Neural crest cell (in vitro differentiated cells): ENCODE measurements around the gene FAM180B. TPM values are rescaled to one million over a fixed set of nuclear protein-coding genes. Genes with fewer than 3 reads are reported as not detected.

Source experiments
- DNase-seq: peaks from one replicate; pipeline ENCODE4 v3.0.0; 2021; ENCODE audit warnings: low read depth, mixed read lengths, low spot score
- H3K27ac Mint-ChIP-seq: one replicate; pipeline ENCODE4 v1.8.0; 2021; ENCODE audit warnings: mild to moderate bottlenecking, mixed read lengths; ENCODE audit not compliant: unreplicated experiment
- H3K27me3 Mint-ChIP-seq: 2 replicates; pipeline ENCODE4 v1.8.0; 2021; ENCODE audit warnings: low read depth, mild to moderate bottlenecking, mixed read lengths
- H3K36me3 Mint-ChIP-seq: 2 replicates; pipeline ENCODE4 v1.8.0; 2021; ENCODE audit warnings: low read depth, mild to moderate bottlenecking, mixed read lengths
- H3K4me1 Mint-ChIP-seq: 2 replicates; pipeline ENCODE4 v1.8.0; 2021; ENCODE audit warnings: mixed read lengths
- H3K4me3 Mint-ChIP-seq: one replicate; pipeline ENCODE4 v1.8.0; 2021; ENCODE audit warnings: mild to moderate bottlenecking, mixed read lengths
- H3K9me3 Mint-ChIP-seq: 2 replicates; pipeline ENCODE4 v1.8.0; 2021; ENCODE audit warnings: mixed read lengths
- CTCF ChIP-seq: fragments of 200-600 bp; sonication (generic); conservative IDR thresholded peaks from 2 replicates; pipeline ENCODE4 v1.5.0; 2021; ENCODE audit warnings: antibody characterized with exemption, mild to moderate bottlenecking
- total RNA-seq: library from RNA; stranded (reverse); gene quantifications from 2 replicates; pipeline ENCODE4 v1.2.1, GENCODE V29; 2021

The FAM180B gene
- total RNA-seq, 1 donor from 2014 or later, result 0.35 TPM

- Mint-ChIP-seq H3K27ac (peak overlapping the region; percentile 57), H3K4me1 (peaks cover 11% of the 10 kb centered on the region), H3K9me3 (no peaks in the 10 kb centered on the region), H3K4me3 (peak overlapping the region; percentile 73), H3K27me3 (no peaks in the 10 kb centered on the region), H3K36me3 (no peaks in the 10 kb centered on the region)
- no peak for TF ChIP-seq CTCF
- DNase-seq, result no peak
Observed at GRCh38 chr11:47564933-47565339, 21.5 kb upstream of the FAM180B start.

DNA sequence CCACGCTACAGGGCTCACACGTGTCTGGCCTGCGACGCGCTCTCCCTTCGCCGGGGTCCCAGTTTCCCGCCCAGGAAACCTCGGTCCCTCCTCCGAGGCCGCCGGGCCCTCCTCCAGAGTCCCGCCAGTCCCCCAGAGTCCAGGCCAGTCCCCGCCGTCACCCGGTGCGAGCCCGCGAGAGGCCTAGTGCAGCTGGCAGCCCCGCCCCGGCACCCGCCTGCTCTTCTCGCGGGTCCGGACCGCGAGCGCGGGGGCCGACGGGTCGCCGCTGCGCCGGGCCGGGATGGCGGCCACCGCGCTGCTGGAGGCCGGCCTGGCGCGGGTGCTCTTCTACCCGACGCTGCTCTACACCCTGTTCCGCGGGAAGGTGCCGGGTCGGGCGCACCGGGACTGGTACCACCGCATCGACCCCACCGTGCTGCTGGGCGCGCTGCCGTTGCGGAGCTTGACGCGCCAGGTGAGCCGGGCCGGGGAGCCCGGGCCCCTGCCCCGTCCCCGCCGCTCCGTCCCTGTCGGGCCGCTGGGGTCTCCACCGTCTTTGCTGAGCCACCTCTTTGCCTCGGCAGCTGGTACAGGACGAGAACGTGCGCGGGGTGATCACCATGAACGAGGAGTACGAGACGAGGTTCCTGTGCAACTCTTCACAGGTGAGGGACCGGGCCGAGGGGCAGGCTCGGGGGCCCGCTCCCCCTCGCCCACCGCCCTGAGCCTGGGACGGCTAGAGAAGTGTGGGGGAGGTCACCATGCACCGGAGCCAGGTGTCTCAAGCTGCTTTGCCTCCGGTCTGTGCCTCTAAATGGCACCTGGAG lies 20.9 kb upstream of the FAM180B start, which contains the start of gene PTPMT1:
Gene PTPMT1 (plus strand): TSS at position 260 of the 809 bp plus-strand sequence. CDS start 24 bp downstream, at position 284.
- Mint-ChIP-seq H3K36me3 (no peaks in the 10 kb centered on the region), H3K9me3 (no peaks in the 10 kb centered on the region), H3K4me3 (peak within 1 kb of the TSS; percentile 87), H3K27me3 (no peaks in the 10 kb centered on the region), H3K27ac (peak within 1 kb of the TSS; percentile 75), H3K4me1 (peaks cover 11% of the 10 kb centered on the region)
- TF ChIP-seq CTCF, result no peak
- peak; percentile 55 for DNase-seq

GRCh38 chr11:47566149-47566698 lies 20.3 kb upstream of the FAM180B start:
- Mint-ChIP-seq H3K9me3 (no peaks in the 10 kb centered on the region), H3K4me1 (peaks cover 11% of the 10 kb centered on the region), H3K27ac (peak overlapping the region; percentile 12), H3K4me3 (peak overlapping the region; percentile 87), H3K27me3 (no peaks in the 10 kb centered on the region), H3K36me3 (peaks cover under 1% of the 10 kb centered on the region)
- DNase-seq, result no peak
- TF ChIP-seq CTCF, result no peak

DNA sequence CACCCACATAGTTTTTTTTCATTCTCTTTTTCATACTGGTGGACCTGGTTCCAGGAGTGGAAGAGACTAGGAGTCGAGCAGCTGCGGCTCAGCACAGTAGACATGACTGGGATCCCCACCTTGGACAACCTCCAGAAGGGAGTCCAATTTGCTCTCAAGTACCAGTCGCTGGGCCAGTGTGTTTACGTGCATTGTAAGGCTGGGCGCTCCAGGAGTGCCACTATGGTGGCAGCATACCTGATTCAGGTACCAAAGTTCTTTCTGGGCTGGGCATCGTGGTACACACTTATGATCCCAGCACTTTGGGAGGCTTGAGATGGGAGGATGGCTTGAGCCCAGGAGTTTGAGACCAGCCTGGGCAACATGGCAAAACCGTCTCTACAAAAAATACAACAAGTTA lies 16.8 kb upstream of the FAM180B start:
- peak overlapping the region; percentile 31 for H3K4me3 Mint-ChIP-seq
- H3K36me3 Mint-ChIP-seq, result peaks cover 7% of the 10 kb centered on the region
- no peaks in the 10 kb centered on the region for H3K9me3 Mint-ChIP-seq
- DNase-seq, result no peak
- H3K4me1 Mint-ChIP-seq, result peaks cover 11% of the 10 kb centered on the region
- TF ChIP-seq CTCF, result no peak
- H3K27ac Mint-ChIP-seq, result no peak overlapping the region
- no peaks in the 10 kb centered on the region for H3K27me3 Mint-ChIP-seq

DNA sequence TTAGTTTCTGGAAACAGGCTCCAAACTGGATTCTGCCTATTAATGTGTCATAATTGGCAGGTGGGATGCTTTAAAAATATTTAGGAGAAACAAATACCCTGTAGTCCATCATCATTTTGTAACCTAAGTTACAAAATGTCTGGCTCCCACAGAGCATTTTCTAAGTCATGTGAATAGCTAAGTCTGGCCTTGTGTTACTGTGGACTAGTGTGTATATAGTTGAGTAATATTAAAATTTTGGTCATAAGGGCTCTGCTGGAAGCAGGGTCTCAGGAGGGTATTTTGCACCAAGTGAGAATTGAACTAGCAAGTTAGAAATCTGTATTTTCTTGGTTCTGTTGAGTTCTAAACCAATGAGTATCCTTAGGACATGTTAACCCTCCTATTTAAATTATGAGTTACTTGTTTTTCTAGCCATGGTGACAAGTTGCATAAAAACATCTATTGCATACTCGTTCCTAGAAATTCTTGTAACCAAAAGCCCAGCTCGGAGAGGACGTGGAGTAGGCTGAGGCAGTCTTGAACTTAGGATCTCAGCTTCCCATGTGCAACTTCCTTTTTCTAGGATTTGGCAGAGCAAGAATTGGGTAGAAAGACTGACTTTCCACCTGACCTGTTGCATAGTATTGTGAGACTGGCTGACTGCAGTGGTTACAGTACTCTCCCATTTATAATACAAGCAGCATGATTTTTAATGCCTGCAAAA lies 15.7 kb upstream of the FAM180B start:
- H3K4me3 Mint-ChIP-seq, result peak overlapping the region; percentile 33
- H3K36me3 Mint-ChIP-seq, result peaks cover 7% of the 10 kb centered on the region
- DNase-seq, result no peak
- H3K27me3 Mint-ChIP-seq, result no peaks in the 10 kb centered on the region
- no peaks in the 10 kb centered on the region for H3K9me3 Mint-ChIP-seq
- H3K4me1 Mint-ChIP-seq, result peaks cover 11% of the 10 kb centered on the region
- no peak for TF ChIP-seq CTCF
- H3K27ac Mint-ChIP-seq, result no peak overlapping the region
